Activated naive CD4-positive, alpha-beta T cell treated with anti-CD3 and anti-CD28 coated beads, Interleukin-2, amount 50 U/mL, for 24 hours (primary cell): ENCODE results near the gene SCT.

ENCODE experiments used
- H3K27ac Mint-ChIP-seq: one replicate; pipeline ENCODE4 v1.8.0; 2021; ENCODE audit warnings: mild to moderate bottlenecking, mixed read lengths
- H3K27me3 Mint-ChIP-seq: one replicate; pipeline ENCODE4 v1.8.0; 2021; ENCODE audit warnings: mixed read lengths
- H3K36me3 Mint-ChIP-seq: one replicate; pipeline ENCODE4 v1.8.0; 2021; ENCODE audit warnings: mixed read lengths
- H3K4me1 Mint-ChIP-seq: one replicate; pipeline ENCODE4 v1.8.0; 2021; ENCODE audit warnings: mixed read lengths
- H3K4me3 Mint-ChIP-seq: one replicate; pipeline ENCODE4 v1.8.0; 2021; ENCODE audit warnings: mild to moderate bottlenecking, mixed read lengths
- H3K9me3 Mint-ChIP-seq: one replicate; pipeline ENCODE4 v1.8.0; 2021; ENCODE audit warnings: mixed read lengths

The SCT gene

DNA sequence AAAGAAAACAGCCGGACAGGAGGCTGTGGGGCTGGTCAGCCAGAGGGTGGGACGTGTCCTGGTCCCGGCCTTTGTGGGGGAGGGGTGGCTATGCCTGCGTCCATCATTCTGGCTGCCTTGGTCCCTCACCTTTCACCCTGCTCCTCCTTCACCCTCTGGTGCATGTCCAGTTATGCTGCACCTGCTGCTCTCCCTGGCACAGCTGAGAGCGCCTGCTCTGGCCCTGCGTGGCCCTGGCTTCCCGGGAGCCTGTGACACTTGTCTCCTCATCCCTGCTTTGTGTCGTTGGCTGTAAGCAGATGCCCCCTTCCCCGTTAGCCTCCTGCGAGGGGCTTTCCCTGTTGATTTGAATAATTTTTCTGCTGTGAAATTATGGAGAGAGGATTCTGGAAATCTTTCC is 34.1 kb downstream of the SCT start:
- Mint-ChIP-seq H3K36me3 (peaks cover 19% of the 10 kb centered on the region), H3K27ac (no peak overlapping the region), H3K27me3 (no peaks in the 10 kb centered on the region), H3K4me1 (peaks cover 15% of the 10 kb centered on the region), H3K4me3 (no peak overlapping the region), H3K9me3 (no peaks in the 10 kb centered on the region)

DNA sequence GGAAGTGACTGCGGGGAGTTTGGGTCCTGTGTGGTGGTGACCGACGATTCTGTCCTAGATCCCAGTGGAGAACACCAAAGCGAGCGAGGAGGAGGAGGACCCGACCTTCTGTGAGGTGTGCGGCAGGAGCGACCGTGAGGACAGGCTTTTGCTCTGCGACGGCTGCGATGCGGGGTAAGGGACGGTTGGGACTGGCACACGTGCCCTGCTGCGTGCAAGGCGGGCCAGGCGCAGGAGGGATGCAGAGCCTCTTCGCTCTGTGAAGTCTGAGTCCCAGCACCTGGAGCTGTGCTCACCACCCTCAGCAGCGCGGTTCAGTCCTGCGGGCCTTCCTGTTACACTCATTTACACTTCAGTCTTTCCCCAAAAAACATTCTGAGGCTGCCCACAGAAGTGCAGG is 34.5 kb downstream of the SCT start:
- Mint-ChIP-seq H3K4me1 (peaks cover 19% of the 10 kb centered on the region), H3K9me3 (no peaks in the 10 kb centered on the region), H3K36me3 (peaks cover 20% of the 10 kb centered on the region), H3K4me3 (no peak overlapping the region), H3K27ac (no peak overlapping the region), H3K27me3 (no peaks in the 10 kb centered on the region)

DNA sequence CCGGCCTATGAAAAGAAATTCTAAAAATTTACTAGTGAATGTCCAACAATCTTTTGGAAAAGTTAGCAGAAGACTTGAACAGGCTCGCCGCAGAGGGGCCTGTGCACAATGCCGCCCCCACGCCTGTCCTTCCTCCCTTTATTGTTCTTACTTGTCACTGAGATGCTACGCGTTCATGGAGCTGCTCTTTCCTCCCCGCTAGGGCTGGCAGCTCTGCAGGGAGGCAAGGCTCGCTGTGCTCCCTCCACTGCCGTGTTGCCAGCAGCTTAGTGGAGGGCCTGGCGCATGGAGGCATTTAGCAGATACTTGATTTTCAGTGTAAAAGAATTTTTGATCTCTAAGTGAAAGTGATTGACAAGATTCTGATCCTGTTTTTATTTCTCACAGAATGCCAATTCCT is 36.0 kb downstream of the SCT start:
- Mint-ChIP-seq H3K4me1 (peaks cover 28% of the 10 kb centered on the region), H3K9me3 (no peaks in the 10 kb centered on the region), H3K27me3 (no peaks in the 10 kb centered on the region), H3K4me3 (no peak overlapping the region), H3K27ac (peak overlapping the region; percentile 17), H3K36me3 (peaks cover 21% of the 10 kb centered on the region)

DNA sequence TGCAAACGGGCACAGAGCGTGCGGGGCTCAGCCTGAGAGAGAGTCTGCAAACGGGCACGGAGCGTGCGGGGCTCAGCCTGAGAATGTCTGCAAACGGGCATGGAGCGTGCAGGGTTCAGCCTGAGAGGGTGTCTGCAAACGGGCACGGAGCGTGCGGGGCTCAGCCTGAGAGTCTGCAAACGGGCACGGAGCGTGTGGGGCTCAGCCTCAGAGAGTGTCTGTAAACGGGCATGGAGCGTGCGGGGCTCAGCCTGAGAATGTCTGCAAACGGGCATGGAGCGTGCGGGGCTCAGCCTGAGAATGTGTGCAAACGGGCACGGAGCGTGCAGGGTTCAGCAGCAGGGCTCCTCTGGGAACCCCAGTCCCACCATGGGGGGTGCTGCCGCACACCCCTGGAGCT is 37.2 kb downstream of the SCT start:
- no peak overlapping the region for H3K4me3 Mint-ChIP-seq
- H3K4me1 Mint-ChIP-seq, result peaks cover 29% of the 10 kb centered on the region
- no peaks in the 10 kb centered on the region for H3K27me3 Mint-ChIP-seq
- H3K9me3 Mint-ChIP-seq, result no peaks in the 10 kb centered on the region
- H3K27ac Mint-ChIP-seq, result peak overlapping the region; percentile 70
- peaks cover 21% of the 10 kb centered on the region for H3K36me3 Mint-ChIP-seq

DNA sequence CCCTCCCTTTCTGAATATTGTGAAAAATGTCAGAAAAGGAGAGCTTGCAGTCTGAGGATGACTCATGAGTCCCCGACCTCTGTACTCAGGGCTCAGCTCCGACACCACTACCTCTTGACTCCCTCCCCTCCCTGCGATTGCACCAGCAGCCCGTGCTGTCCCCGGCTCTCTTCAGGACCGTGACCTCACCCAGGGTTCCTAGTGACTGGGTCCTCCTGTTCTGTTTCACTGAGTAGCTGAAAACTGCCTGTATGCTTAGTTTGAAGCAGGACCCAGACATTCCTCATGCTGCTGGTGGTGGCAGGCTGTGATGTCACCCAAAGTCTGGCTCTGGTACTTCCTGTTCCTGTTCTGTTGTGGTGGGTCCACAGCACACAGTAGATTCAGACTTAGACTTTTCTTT is 39.0 kb downstream of the SCT start:
- peak overlapping the region; percentile 87 for H3K4me3 Mint-ChIP-seq
- H3K4me1 Mint-ChIP-seq, result peaks cover 29% of the 10 kb centered on the region
- H3K9me3 Mint-ChIP-seq, result no peaks in the 10 kb centered on the region
- H3K36me3 Mint-ChIP-seq, result peaks cover 16% of the 10 kb centered on the region
- H3K27me3 Mint-ChIP-seq, result no peaks in the 10 kb centered on the region
- H3K27ac Mint-ChIP-seq, result peak overlapping the region; percentile 91

DNA sequence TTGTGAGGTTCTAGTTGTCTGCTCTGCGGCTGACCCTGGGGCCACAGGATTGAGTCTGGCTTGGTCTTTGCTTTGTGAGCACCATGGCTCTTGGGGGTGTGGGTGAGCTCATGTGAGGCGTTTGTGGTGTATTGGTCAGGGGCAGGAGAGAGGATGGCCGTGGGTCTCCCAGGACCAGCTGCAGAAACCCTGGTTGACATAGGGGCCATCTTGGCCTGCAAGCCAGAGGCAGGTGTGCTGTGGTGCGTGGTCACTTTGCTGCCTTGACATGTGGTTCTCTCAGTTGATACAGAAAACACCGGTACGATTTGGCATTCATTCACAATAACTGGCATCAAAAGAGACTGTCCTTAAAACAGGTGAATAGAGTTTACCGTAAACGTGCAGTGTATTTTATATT is 39.4 kb downstream of the SCT start:
- Mint-ChIP-seq H3K36me3 (peaks cover 16% of the 10 kb centered on the region), H3K4me1 (peaks cover 29% of the 10 kb centered on the region), H3K9me3 (no peaks in the 10 kb centered on the region), H3K4me3 (peak overlapping the region; percentile 87), H3K27me3 (no peaks in the 10 kb centered on the region), H3K27ac (peak overlapping the region; percentile 91)

DNA sequence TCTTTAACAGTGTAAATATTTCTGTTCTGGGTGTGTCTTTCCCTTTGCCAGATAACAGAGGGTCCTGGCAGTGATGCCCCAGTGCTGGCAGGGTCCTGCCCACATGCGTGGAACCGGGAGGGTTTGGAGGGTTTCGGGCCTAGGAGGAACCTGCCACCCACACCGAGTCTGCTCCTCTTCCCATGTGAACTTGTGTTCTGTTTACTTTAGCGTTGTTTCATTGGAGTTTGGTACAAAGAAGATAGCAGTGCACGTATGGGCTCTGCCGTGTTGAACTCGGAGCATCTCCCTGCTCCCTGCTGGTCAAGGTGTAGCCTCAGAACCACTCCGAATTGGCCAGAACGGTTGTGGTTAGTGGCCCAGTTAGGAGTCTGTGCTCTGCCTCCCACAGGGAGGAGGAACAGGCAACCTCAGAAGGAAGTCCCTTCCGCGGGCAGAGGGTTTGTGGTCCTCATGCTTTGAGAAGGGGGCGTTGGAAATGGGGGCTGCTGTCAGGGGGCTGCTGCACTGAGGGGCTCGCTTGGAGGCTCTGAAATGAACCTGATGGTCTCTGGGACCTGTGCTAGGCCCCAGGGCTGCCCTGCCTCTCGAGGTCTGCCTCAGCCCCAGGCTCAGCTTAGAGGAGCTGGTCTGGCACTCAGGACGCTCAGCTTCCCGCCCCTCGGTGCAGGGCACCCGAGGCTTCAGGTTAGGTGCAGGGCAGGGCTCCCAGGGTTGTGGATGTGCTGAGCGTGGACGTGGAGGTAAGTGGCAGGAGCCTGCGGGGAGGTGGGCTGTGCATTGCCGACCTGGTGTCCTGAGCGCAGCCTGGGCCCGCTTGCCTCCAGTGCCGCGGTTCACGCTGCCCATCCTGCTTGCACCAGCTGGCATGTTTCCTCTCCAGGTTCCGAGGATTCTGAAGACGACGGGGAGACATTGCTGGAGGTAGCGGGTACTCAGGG is 40.3 kb downstream of the SCT start:
- H3K27ac Mint-ChIP-seq, result peak overlapping the region; percentile 59
- H3K36me3 Mint-ChIP-seq, result peaks cover 14% of the 10 kb centered on the region
- H3K4me1 Mint-ChIP-seq, result peaks cover 32% of the 10 kb centered on the region
- H3K9me3 Mint-ChIP-seq, result no peaks in the 10 kb centered on the region
- H3K27me3 Mint-ChIP-seq, result no peaks in the 10 kb centered on the region
- H3K4me3 Mint-ChIP-seq, result peak overlapping the region; percentile 19

DNA sequence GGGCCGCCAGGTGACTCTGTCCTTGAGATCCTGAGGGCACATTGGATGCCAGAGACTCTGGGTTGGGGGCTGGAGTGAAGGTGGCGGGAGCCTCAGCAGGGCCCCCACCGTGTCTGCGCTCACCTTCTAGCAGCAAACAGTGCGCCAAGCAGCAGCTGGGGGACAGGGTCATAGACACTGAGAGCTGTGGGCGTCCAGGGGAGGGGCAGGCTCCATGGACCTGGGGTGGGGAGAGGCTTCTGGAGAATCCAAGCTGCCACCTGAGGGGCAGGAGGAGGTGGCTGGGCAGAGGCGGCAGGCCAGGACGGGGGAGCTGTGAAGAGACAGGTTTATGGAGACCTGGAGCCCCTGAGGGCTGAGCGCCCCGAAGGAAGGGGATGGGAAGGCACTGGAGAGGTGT is 42.7 kb downstream of the SCT start:
- Mint-ChIP-seq H3K36me3 (peaks cover 9% of the 10 kb centered on the region), H3K9me3 (no peaks in the 10 kb centered on the region)

DNA sequence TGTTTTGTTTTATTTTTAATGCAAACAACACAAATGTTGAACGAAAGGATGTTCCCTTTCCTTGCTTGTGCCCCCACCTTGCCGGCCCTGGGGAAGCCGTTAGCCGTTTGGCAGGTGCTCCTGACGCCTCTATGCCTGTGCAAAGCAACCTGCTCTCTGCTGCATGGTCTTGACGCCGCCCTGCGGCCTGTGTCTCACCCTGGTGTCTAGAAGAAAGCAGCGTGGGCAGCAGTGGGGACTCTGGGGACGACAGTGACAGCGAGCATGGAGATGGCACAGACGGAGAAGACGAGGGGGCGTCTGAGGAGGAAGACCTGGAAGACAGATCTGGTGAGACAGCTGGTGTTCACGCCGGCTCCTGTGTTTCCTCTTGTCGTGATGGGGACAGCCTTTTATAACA is 45.2 kb downstream of the SCT start:
- no peak overlapping the region for H3K27ac Mint-ChIP-seq
- peaks cover 2% of the 10 kb centered on the region for H3K36me3 Mint-ChIP-seq
- H3K4me1 Mint-ChIP-seq, result peaks cover 49% of the 10 kb centered on the region
- H3K27me3 Mint-ChIP-seq, result no peaks in the 10 kb centered on the region
- no peaks in the 10 kb centered on the region for H3K9me3 Mint-ChIP-seq
- no peak overlapping the region for H3K4me3 Mint-ChIP-seq

More for the DNA sequence above, 42.7 kb downstream of the SCT start:
- peaks cover 48% of the 10 kb centered on the region for H3K4me1 Mint-ChIP-seq
- H3K4me3 Mint-ChIP-seq, result no peak overlapping the region
- H3K27ac Mint-ChIP-seq, result no peak overlapping the region
- no peaks in the 10 kb centered on the region for H3K27me3 Mint-ChIP-seq

DNA sequence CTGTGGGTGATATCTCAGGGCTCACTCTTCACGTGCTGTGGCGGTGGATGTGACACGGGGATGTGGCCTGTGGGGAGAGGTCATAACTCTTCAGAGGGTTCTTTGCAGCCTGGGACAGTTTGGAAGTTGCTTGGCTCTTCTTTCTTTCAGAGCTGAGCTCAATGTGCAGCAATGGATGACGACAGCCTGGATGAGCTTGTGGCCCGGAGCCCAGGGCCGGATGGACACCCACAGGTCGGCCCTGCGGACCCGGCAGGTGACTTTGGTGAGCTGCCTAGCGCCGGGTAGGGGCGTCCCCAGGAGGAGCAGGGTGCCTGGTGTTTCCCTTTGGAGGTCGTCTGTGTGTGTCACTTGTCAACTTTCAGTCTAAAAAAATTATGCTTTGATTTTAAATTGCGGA is 45.6 kb downstream of the SCT start:
- peaks cover 47% of the 10 kb centered on the region for H3K4me1 Mint-ChIP-seq
- no peaks in the 10 kb centered on the region for H3K27me3 Mint-ChIP-seq
- no peak overlapping the region for H3K27ac Mint-ChIP-seq
- no peak overlapping the region for H3K4me3 Mint-ChIP-seq
- H3K36me3 Mint-ChIP-seq, result peaks cover 2% of the 10 kb centered on the region
- H3K9me3 Mint-ChIP-seq, result no peaks in the 10 kb centered on the region

DNA sequence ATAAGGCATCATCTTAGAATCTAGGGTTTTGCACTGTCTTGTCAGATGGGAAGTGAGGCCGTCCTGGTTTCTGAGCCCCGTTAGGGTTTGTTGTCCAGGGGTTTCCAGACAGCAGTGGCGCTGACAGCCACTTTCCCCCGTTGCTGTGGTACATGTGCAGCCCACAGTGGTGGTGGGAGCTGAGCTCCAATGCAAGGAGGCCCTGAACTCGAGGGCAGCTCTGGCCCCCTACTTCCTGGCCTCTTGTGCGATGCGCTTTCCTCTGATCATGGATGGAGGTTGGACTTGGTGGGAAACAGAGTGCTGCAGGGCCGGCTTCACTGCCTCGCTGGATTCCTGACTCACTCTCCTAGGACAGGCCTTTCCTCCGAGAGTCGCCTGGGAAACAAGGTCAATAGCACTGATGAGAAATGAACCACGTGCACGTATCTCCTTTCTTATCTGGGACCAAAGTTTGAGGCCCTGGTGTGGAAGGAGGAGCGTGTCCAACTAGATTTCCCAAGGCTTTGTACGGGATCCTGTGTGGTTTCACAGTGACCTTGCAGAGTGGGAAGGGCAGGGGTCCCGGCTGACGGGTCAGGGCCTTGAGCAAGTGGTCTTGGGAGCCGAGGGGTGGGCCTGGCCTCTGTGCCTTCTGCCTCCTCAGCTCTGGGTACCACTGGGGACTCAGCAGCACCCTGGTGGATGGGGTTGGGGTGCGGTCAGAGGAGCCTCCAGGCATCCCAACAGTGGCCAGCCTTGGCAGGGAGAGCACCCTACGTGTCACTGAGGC is 47.0 kb downstream of the SCT start:
- Mint-ChIP-seq H3K27me3 (no peaks in the 10 kb centered on the region), H3K9me3 (no peaks in the 10 kb centered on the region), H3K27ac (peak overlapping the region; percentile 25), H3K4me3 (peak overlapping the region; percentile 49), H3K4me1 (peaks cover 45% of the 10 kb centered on the region), H3K36me3 (no peaks in the 10 kb centered on the region)

DNA sequence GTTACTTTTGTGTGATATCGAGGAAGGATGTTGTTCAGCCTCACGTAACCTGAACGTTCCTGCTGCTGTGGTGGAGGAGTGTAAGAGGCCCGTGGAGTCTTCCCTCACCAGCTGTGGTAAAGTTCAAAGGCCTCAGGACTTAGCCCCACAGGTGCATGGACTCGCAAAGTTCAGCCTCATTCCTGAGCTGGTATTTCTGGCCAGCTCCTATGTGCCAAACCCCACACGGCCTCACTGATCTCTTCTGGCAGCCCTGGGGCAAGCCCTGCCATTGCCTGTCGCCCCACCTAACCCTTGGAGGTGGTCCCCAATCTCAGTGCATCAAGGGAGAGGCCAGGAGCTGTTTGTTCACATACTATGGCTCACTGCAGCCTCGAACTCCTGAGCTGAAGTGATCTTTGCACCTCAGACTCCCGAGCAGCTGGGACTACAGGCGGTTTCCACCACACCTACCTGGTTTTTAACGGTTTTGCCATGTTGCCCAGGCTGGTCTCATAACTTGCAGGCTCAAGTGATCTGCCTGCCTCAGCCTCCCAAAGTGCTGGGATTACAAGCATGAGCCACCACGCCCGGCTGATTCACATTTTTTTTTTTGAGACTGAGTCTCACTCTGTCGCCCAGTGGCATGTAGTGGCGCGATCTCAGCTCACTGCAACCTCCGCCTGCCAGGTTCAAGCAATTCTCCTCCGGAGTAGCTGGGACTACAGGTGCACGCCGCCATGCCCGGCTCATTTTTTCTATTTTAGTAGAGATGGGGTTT is 48.5 kb downstream of the SCT start:
- no peaks in the 10 kb centered on the region for H3K36me3 Mint-ChIP-seq
- peaks cover 57% of the 10 kb centered on the region for H3K4me1 Mint-ChIP-seq
- H3K27me3 Mint-ChIP-seq, result no peaks in the 10 kb centered on the region
- H3K27ac Mint-ChIP-seq, result peak overlapping the region; percentile 59
- H3K9me3 Mint-ChIP-seq, result no peaks in the 10 kb centered on the region
- H3K4me3 Mint-ChIP-seq, result peak overlapping the region; percentile 93

DNA sequence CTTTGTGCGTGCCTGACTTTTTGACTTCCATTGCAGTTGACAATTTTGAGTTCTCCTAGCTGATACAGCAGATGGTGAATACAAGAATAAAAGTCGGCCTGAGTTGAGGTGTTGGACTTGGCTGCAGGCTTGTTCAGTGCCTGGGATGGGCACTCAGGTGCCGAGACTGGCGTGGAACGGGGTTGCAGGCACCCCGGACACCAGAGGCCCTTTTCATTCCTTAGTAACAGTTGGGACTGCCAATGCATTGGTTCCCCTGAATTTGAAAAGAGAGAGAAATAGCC is 49.4 kb downstream of the SCT start:
- Mint-ChIP-seq H3K27me3 (no peaks in the 10 kb centered on the region), H3K4me3 (peak overlapping the region; percentile 93), H3K27ac (peak overlapping the region; percentile 87), H3K36me3 (no peaks in the 10 kb centered on the region), H3K9me3 (no peaks in the 10 kb centered on the region), H3K4me1 (peaks cover 57% of the 10 kb centered on the region)

DNA sequence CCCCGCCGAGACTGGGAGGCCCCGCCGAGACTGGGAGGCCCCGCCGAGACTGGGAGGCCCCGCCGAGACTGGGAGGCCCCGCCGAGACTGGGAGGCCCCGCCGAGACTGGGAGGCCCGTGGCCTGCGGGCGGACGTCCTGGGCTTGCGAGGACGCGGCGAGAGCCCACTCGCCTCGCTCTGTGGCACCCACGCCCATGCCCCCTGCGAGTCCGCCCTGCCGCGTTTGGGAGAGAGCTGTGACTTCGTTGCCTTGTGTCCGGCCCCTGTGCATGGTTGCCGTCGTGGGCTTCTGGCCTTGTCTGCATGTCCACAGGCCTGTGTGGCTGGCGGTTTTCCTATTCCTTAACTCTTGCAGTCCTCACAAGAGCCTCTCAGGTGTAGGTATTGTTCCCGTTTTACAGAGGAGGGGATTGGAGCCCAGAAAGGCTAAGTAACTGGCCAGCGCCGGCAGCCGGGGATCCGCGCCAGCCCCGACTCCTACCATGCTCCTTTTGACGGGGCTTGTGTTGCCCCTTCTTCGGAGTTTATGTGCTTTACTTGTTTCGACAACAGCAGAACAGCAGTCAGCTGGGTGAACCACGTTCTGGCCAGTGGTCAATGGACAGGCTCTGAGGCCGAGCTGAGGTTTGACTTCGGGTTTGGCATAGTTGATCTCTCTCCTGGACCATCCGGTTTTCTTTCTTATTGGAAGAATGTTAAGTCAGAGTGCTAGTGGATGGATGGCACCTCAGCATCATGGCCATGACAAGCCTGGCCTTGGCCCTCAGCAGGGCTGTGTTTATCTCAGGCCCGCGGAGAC is 50.0 kb downstream of the SCT start:
- no peaks in the 10 kb centered on the region for H3K9me3 Mint-ChIP-seq
- no peaks in the 10 kb centered on the region for H3K36me3 Mint-ChIP-seq
- H3K4me3 Mint-ChIP-seq, result peak overlapping the region; percentile 93
- peak overlapping the region; percentile 87 for H3K27ac Mint-ChIP-seq
- no peaks in the 10 kb centered on the region for H3K27me3 Mint-ChIP-seq
- H3K4me1 Mint-ChIP-seq, result peaks cover 57% of the 10 kb centered on the region
